Central memory CD8-positive, alpha-beta T cell (primary cell): ENCODE results near the gene BIK.

Source experiments
- ATAC-seq: fragments of 150-1000 bp; cut with Tn5 transposase; replicated peaks from 2 replicates; pipeline ENCODE4 v1.10.0; 2022; ENCODE audit warnings: mild to moderate bottlenecking, moderate FRiP score, moderate number of reproducible peaks; ENCODE audit not compliant: poor library complexity, severe bottlenecking; ENCODE audit errors: extremely low read depth
- DNase-seq, 2 donors: peaks; one replicate each; pipeline ENCODE4 v3.0.0; 2021; ENCODE audit warnings: low spot score in 2 of 2
- H3K27ac Mint-ChIP-seq: one replicate; pipeline ENCODE4 v1.8.0; 2022; ENCODE audit warnings: low read depth, mild to moderate bottlenecking, moderate library complexity, mixed read lengths
- H3K27me3 Mint-ChIP-seq: one replicate; pipeline ENCODE4 v1.8.0; 2022; ENCODE audit warnings: mixed read lengths
- H3K36me3 Mint-ChIP-seq: one replicate; pipeline ENCODE4 v1.8.0; 2022; ENCODE audit warnings: mild to moderate bottlenecking, moderate library complexity, mixed read lengths; ENCODE audit not compliant: insufficient read depth
- H3K4me1 Mint-ChIP-seq: one replicate; pipeline ENCODE4 v1.8.0; 2022; ENCODE audit warnings: mixed read lengths
- H3K4me3 Mint-ChIP-seq: one replicate; pipeline ENCODE4 v1.8.0; 2022; ENCODE audit warnings: mild to moderate bottlenecking, moderate library complexity, mixed read lengths
- H3K9me3 Mint-ChIP-seq: one replicate; pipeline ENCODE4 v1.8.0; 2022; ENCODE audit warnings: mixed read lengths

Gene BIK

GRCh38 chr22:43109921-43110443 lies 568 bp upstream of the BIK start:
- DNase-seq (no peak), ATAC-seq (no peak)
- Mint-ChIP-seq H3K27me3 (no peaks in the 10 kb centered on the region), H3K4me3 (peak overlapping the region; percentile 69), H3K36me3 (no peaks in the 10 kb centered on the region), H3K4me1 (peaks cover 4% of the 10 kb centered on the region), H3K27ac (no peak overlapping the region), H3K9me3 (no peaks in the 10 kb centered on the region)

GRCh38 chr22:43110927-43111623 lies 525 bp downstream of the BIK start:
- peaks cover 4% of the 10 kb centered on the region for H3K4me1 Mint-ChIP-seq
- DNase-seq: no peak

GRCh38 chr22:43113526-43114251 lies 3.1 kb downstream of the BIK start:
- no peak overlapping the region for H3K27ac Mint-ChIP-seq
- H3K27me3 Mint-ChIP-seq: no peaks in the 10 kb centered on the region
- H3K36me3 Mint-ChIP-seq: no peaks in the 10 kb centered on the region
- no peaks in the 10 kb centered on the region for H3K9me3 Mint-ChIP-seq
- ATAC-seq: no peak
- peaks cover 4% of the 10 kb centered on the region for H3K4me1 Mint-ChIP-seq
- DNase-seq: no peak
- H3K4me3 Mint-ChIP-seq: no peak overlapping the region

More at GRCh38 chr22:43110927-43111623, 525 bp downstream of the BIK start:
- peak overlapping the region; percentile 69 for H3K4me3 Mint-ChIP-seq
- peak; percentile 75 for ATAC-seq
- no peaks in the 10 kb centered on the region for H3K27me3 Mint-ChIP-seq
- no peaks in the 10 kb centered on the region for H3K36me3 Mint-ChIP-seq
- no peak overlapping the region for H3K27ac Mint-ChIP-seq
- no peaks in the 10 kb centered on the region for H3K9me3 Mint-ChIP-seq

DNA sequence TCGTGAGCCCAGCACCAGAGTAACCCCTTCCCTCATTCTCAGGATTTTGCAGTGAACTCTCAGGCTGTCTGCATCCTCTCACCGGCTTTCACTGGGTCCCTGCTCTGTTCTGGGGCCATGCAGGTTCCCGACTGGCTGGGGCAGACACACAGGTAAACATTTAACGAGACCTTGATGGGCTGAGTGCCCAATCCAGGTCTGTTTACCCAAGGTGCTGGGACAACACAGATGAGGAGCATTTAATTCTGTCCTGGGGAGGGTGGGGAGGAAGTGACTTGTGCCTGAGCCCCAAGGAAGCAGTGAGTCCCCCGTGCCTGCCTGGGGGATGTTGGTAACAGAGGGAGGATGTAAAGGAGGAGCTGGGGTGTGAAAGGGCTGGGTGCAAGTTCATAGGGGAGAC lies 4.4 kb downstream of the BIK start:
- H3K27me3 Mint-ChIP-seq: no peaks in the 10 kb centered on the region
- no peak overlapping the region for H3K4me3 Mint-ChIP-seq
- H3K4me1 Mint-ChIP-seq: peaks cover 4% of the 10 kb centered on the region
- no peaks in the 10 kb centered on the region for H3K36me3 Mint-ChIP-seq
- ATAC-seq: no peak
- H3K9me3 Mint-ChIP-seq: no peaks in the 10 kb centered on the region
- no peak overlapping the region for H3K27ac Mint-ChIP-seq
- no peak for DNase-seq

GRCh38 chr22:43116932-43117331 lies 6.4 kb downstream of the BIK start:
- H3K9me3 Mint-ChIP-seq: no peaks in the 10 kb centered on the region

GRCh38 chr22:43118024-43118849 lies 7.7 kb downstream of the BIK start:
- no peaks in the 10 kb centered on the region for H3K9me3 Mint-ChIP-seq
- H3K27ac Mint-ChIP-seq: no peak overlapping the region
- DNase-seq (no peak), ATAC-seq (no peak)
- H3K4me3 Mint-ChIP-seq: no peak overlapping the region
- no peaks in the 10 kb centered on the region for H3K27me3 Mint-ChIP-seq
- no peaks in the 10 kb centered on the region for H3K4me1 Mint-ChIP-seq
- H3K36me3 Mint-ChIP-seq: peaks cover 2% of the 10 kb centered on the region

More at GRCh38 chr22:43116932-43117331, 6.4 kb downstream of the BIK start:
- no peak for DNase-seq
- Mint-ChIP-seq H3K4me3 (no peak overlapping the region), H3K4me1 (no peaks in the 10 kb centered on the region), H3K27me3 (no peaks in the 10 kb centered on the region), H3K36me3 (peaks cover 2% of the 10 kb centered on the region), H3K27ac (no peak overlapping the region)
- ATAC-seq: no peak

DNA sequence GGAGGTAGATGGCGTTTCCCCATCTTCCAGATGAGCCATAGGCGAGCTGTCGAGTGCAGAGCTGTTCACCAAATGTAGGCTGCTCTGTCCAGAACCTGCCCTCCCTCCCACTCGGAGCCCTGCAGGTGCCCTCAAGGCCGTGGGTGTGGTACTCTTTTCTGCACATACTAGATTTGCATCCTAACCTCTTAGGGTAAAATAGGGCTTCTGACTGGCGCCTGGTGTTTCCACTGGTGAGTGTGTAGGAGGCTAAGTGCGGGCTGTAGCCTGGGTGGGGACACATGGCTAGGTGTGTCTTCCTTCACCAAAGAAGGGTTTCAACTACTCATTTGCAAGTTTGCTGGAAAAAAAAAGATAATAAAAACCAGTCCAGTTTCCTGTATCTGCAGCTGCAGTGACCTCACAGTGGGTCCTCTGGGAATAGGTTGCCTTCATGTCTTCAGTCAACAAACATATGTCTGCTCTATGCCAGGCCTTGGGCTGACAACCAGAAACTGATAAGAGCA lies 8.5 kb downstream of the BIK start:
- ATAC-seq (no peak), DNase-seq (no peak)
- no peaks in the 10 kb centered on the region for H3K27me3 Mint-ChIP-seq
- H3K27ac Mint-ChIP-seq: no peak overlapping the region
- no peak overlapping the region for H3K4me3 Mint-ChIP-seq
- H3K9me3 Mint-ChIP-seq: no peaks in the 10 kb centered on the region
- H3K36me3 Mint-ChIP-seq: peaks cover 2% of the 10 kb centered on the region
- no peaks in the 10 kb centered on the region for H3K4me1 Mint-ChIP-seq

DNA sequence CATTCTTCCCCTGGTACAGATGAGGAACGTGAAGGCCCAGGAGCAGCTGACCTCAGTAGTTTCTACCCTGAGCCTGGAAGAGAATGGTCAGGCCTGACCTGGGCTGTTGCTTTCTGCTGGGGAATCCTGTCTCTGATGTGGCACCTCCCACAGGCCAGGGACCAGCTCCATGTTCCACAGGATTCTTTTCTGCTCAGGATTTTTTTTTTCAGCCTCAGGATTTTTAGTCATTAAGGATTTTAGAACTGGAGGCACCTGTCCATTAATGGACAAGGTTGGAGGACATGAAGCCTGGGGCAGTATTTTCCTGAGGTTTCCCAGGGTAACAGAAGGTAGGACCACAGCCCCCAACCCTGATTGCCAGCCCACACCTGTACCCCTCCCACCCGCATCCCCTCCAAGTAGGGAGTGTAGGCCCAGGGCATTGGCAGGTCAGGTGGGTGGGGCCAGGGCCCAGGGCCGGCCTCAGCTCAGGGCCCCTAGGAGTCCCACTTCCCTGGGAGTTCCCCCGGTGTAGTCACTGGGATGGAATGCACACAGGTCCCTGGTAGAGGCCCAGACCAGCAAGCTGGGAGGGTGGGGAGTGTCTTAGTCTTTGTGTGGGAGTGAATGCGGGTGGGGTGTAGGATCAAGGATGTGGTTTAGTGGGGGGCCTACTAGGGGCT lies 16.1 kb downstream of the BIK start:
- Mint-ChIP-seq H3K9me3 (no peaks in the 10 kb centered on the region), H3K27me3 (no peaks in the 10 kb centered on the region), H3K27ac (no peak overlapping the region), H3K4me3 (no peak overlapping the region), H3K36me3 (peaks cover 1% of the 10 kb centered on the region), H3K4me1 (peaks cover 5% of the 10 kb centered on the region)
- no peak for DNase-seq
- no peak for ATAC-seq

DNA sequence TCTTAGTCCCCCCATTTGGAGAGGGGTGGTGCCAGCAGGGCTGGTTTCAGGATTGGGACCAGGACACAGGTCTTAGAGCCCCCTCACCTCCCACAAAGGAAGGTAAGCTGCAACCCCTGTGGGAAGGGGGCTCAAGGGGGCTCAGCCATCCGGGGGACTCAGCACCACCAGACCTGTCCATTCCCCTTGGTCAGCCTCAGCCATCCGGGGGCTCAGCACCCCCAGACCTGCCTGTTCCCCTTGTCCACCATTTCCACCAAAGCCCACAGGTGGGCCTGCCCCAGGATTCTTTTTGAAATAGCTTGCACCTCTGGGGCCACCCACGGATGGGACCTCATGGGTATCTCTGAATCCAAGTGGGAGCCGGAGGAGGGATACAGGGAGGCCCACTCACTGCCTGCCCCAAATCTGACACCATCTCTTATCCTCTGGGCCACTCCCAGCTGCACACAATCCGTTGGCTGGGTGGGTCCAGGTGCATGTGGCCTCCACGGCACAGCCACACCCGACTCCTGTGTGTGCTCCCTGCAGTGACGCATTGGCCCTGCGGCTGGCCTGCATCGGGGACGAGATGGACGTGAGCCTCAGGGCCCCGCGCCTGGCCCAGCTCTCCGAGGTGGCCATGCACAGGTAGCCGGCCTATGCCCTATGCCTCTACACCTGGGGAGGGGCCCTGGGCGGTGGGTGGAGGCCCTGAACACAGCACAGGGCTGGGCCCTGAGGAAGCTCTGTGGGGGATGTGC lies 16.8 kb downstream of the BIK start:
- Mint-ChIP-seq H3K27me3 (no peaks in the 10 kb centered on the region), H3K4me3 (no peak overlapping the region), H3K9me3 (no peaks in the 10 kb centered on the region), H3K27ac (peak overlapping the region; percentile 49), H3K36me3 (peaks cover 4% of the 10 kb centered on the region), H3K4me1 (peaks cover 5% of the 10 kb centered on the region)
- ATAC-seq: no peak
- no peak for DNase-seq

DNA sequence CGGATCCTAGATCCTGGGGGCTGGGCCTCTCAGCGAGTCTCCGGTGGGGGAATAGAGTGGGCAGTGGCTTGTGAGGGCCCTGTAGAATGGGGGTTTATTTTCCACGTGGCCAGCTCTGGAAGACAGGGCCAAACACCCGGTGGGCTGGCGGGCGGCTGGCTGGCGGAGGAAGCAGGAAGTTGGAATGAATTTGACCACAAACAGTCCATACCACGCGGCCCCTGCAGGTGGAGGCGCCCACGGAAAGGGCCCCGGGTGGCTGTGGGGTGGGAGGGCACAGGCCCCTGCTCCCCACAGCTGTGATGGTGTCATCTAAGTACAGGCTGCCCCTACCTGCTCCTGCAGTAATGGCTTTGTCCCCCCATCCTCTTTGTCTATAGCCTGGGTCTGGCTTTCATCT lies 17.6 kb downstream of the BIK start:
- H3K4me3 Mint-ChIP-seq: no peak overlapping the region

GRCh38 chr22:43128928-43129424 lies 18.4 kb downstream of the BIK start:
- Mint-ChIP-seq H3K4me1 (peaks cover 5% of the 10 kb centered on the region), H3K4me3 (no peak overlapping the region), H3K27me3 (no peaks in the 10 kb centered on the region), H3K27ac (peak overlapping the region; percentile 49), H3K36me3 (peaks cover 4% of the 10 kb centered on the region), H3K9me3 (no peaks in the 10 kb centered on the region)
- no peak for DNase-seq
- no peak for ATAC-seq

More for the DNA sequence above, 17.6 kb downstream of the BIK start:
- H3K27ac Mint-ChIP-seq: peak overlapping the region; percentile 49
- ATAC-seq: no peak
- peaks cover 4% of the 10 kb centered on the region for H3K36me3 Mint-ChIP-seq
- no peaks in the 10 kb centered on the region for H3K9me3 Mint-ChIP-seq
- DNase-seq: no peak
- H3K4me1 Mint-ChIP-seq: peaks cover 5% of the 10 kb centered on the region
- no peaks in the 10 kb centered on the region for H3K27me3 Mint-ChIP-seq
